Endothelial cell of coronary artery (primary cell): ENCODE measurements around the gene DLGAP3. TPM values are rescaled to one million over a fixed set of nuclear protein-coding genes. Genes with fewer than 3 reads are reported as not detected.

Source experiments
- total RNA-seq: library from RNA; depleted of rRNA; stranded (reverse); fragments of >200 nt; gene quantifications from 2 replicates; pipeline ENCODE4 v1.2.3, GENCODE V29; 2014

DLGAP3 gene
- total RNA-seq = under 0.01 and 0.09 TPM in 2 replicates

DNA sequence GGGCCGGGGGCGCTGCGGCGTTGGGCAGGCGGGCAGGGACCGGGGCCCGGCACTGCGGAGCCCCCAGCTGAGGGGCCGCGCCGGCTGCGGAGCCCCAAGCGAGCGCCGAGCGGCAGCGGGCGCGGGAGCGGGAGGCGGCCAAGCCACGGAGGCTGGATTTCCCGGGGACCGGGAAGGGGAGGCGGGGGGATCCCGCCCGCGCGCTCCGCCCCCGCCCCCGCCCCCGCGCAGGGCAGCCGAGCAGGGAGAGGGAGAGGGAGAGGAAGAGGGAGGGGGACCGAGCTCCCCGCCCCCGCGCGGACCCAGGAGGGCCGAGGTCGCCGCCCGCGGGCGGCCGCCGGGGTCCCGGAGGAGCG is at the start of gene DLGAP3:
DLGAP3 (minus strand) TSS at position 154 of the 356 bp plus-strand sequence. CDS start 24,267 bp downstream, outside the sequence.

DNA sequence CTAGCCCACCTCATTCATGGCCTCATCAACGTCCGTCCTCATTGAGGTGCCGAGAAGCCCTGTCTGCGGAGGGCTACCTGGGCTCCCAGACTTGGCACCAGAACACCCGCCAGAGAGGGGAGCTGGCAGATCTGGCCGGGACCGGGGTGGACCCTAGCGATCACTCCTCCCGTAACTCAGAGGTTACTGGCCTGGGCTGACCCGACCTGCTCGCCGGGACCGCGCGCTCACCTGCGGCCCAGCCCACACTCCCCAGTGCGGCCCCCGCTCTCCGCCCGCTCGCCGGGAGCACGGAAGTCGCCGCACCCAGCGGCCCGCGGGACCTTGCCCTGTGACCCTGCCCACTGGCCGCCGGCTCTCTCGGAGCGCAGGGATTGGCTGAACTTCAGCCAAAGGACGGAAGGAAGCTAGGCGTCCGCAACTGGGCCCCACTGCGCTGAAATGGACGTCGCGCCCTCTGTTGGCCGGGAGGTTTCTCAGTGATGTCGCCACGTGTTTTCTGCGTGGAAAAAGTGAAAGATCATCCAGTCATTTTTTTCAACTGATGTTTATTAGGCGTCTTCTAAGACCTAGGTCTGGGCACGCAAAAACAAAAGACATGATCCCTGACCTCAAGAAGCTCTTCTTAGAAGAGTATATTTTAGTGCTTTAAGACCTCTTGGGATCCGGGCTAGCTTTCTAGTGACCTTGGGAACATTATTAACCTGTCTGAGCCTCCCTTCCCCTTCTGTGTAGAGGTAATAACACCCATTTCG is 69.8 kb downstream of the DLGAP3 start, which contains the start of gene SMIM12:
SMIM12 (minus strand) TSS at position 304 of the 755 bp plus-strand sequence. CDS start 3,772 bp downstream, outside the sequence.

Other genes starting within 250 kb of the DLGAP3 start
- not detected in 2 replicates for gene GJB5, start 174.6 kb downstream of the DLGAP3 start, total RNA-seq
- gene GJB4, start 169.9 kb downstream of the DLGAP3 start, total RNA-seq = under 0.01 TPM in 1 of 2 replicates, not detected in the other
- gene GJB3, start 148.4 kb downstream of the DLGAP3 start, total RNA-seq = 0.09 TPM in 1 of 2 replicates, not detected in the other
- gene GJA4, start 136.7 kb downstream of the DLGAP3 start, total RNA-seq = 19.4 and 68.6 TPM in 2 replicates
- gene SMIM12, start 69.9 kb downstream of the DLGAP3 start, total RNA-seq = 41.3 and 43.5 TPM in 2 replicates
- 14.6 and 18.4 TPM in 2 replicates for gene TMEM35B, start 55.7 kb upstream of the DLGAP3 start, total RNA-seq
- gene ZMYM6, start 102.3 kb upstream of the DLGAP3 start, total RNA-seq = 8.8 and 12.0 TPM in 2 replicates
- 17.5 and 17.8 TPM in 2 replicates for gene ZMYM1, start 149.7 kb upstream of the DLGAP3 start, total RNA-seq